ENCODE data around the gene SYNPR.

- TF ChIP-seq, protein P1, sequence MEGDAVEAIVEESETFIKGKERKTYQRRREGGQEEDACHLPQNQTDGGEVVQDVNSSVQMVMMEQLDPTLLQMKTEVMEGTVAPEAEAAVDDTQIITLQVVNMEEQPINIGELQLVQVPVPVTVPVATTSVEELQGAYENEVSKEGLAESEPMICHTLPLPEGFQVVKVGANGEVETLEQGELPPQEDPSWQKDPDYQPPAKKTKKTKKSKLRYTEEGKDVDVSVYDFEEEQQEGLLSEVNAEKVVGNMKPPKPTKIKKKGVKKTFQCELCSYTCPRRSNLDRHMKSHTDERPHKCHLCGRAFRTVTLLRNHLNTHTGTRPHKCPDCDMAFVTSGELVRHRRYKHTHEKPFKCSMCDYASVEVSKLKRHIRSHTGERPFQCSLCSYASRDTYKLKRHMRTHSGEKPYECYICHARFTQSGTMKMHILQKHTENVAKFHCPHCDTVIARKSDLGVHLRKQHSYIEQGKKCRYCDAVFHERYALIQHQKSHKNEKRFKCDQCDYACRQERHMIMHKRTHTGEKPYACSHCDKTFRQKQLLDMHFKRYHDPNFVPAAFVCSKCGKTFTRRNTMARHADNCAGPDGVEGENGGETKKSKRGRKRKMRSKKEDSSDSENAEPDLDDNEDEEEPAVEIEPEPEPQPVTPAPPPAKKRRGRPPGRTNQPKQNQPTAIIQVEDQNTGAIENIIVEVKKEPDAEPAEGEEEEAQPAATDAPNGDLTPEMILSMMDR (IDR thresholded peaks at IDR 0.05; ENCODE audit: low read depth, low read length) = no peak
- TF ChIP-seq MYC (IDR thresholded peaks at IDR 0.05; ENCODE audit: low read depth, low read length) = no peak
These were observed 357.1 kb downstream of the SYNPR start for GRCh38 chr3:63635186-63635585.

Measured in NB4 (cell line).